ENCODE measurements around the gene MAN2A1. TPM values are rescaled to one million over a fixed set of nuclear protein-coding genes. Genes with fewer than 3 reads are reported as not detected.

Gene MAN2A1
- total RNA-seq, 4 donors from 2014 or later = 37.0 to 45.9 (median 39.8) TPM

DNA sequence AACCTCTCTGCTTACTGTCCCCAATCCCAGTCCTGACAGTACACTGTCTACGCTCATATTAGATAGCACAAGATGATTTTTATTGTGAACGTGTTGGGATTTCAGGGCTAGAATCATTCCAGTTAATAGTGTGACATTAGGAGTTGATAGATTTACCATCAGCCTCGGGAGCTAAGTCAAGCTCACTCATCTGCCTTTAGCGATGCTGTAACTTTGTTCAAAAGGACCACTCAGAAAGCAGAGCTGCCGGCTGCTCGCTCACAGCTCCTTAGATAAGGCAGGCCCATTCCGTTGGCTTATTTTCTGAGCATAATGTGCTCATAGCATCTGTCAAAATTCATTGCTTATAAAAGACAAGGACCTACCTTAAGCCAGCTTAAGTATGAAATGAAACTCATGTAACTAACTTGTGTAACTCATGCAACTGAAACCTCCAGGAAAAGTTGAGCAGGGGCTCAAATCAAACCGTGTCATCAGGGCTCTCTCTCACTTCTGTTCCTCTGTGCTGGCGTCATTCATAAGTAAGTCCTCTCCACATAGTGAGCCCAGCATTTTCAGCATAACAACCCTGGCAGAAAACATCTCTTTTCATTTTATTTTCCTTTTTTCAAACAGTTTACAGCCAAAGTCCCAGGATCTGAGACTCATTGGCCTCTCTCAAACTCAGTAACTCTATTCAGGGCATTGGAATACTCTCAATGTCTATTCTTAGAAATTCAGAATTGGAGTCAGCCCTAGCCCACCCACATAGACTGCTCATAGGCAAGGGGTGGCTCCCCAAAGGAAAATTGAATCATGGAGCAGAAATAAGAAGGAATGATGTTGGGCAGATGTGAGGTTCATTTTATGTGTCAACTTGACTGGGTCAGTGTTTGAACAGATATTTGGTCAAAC lies 208.8 kb downstream of the MAN2A1 start:
- Histone ChIP-seq H3K27me3 (no peaks in the 10 kb centered on the region), H3K27ac (no peak overlapping the region)

DNA sequence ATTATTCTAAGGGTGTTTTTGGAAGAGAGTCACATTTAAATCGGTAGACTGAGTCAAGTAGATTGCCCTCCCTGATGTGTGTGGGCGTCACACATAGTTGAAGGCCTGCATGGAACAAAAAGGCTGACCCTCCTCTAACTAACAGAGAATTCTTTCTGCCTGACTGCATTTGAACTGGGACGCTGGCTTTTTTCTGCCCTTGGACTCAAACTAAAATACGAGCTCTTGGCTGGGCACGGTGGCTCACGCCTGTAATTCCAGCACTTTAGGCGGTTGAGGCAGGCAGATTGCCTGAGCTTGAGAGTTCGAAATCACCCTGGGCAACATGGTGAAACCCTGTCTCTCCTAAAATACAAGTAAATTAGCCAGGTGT lies 209.4 kb downstream of the MAN2A1 start:
- Histone ChIP-seq H3K36me3 (no peaks in the 10 kb centered on the region), H3K27me3 (no peaks in the 10 kb centered on the region), H3K9me3 (no peaks in the 10 kb centered on the region), H3K4me3 (no peak overlapping the region), H3K4me1 (no peaks in the 10 kb centered on the region), H3K27ac (no peak overlapping the region)
- no peak for DNase-seq (ENCODE audit: low spot score in 2 of 2)
- WGBS = 77% methylated on average over 8 of the region's 8 CpGs
- no peak for TF ChIP-seq POLR2AphosphoS5 (IDR thresholded peaks at IDR 0.05)
- no peak for TF ChIP-seq POLR2A (IDR thresholded peaks at IDR 0.05)
- TF ChIP-seq, protein P1, sequence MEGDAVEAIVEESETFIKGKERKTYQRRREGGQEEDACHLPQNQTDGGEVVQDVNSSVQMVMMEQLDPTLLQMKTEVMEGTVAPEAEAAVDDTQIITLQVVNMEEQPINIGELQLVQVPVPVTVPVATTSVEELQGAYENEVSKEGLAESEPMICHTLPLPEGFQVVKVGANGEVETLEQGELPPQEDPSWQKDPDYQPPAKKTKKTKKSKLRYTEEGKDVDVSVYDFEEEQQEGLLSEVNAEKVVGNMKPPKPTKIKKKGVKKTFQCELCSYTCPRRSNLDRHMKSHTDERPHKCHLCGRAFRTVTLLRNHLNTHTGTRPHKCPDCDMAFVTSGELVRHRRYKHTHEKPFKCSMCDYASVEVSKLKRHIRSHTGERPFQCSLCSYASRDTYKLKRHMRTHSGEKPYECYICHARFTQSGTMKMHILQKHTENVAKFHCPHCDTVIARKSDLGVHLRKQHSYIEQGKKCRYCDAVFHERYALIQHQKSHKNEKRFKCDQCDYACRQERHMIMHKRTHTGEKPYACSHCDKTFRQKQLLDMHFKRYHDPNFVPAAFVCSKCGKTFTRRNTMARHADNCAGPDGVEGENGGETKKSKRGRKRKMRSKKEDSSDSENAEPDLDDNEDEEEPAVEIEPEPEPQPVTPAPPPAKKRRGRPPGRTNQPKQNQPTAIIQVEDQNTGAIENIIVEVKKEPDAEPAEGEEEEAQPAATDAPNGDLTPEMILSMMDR (IDR thresholded peaks at IDR 0.05) = no peak
- TF ChIP-seq EP300 (IDR thresholded peaks at IDR 0.05) = no peak

More for the DNA sequence above, 208.8 kb downstream of the MAN2A1 start:
- WGBS = 60% methylated on average over 9 of the region's 9 CpGs
- no peak for TF ChIP-seq EP300 (IDR thresholded peaks at IDR 0.05)
- TF ChIP-seq, protein P1 (IDR thresholded peaks at IDR 0.05) = no peak
- H3K9me3 ChIP-seq = no peaks in the 10 kb centered on the region
- H3K4me3 ChIP-seq = no peak overlapping the region
- no peaks in the 10 kb centered on the region for H3K36me3 ChIP-seq
- no peaks in the 10 kb centered on the region for H3K4me1 ChIP-seq
- no peak for DNase-seq (ENCODE audit: low spot score in 2 of 2)

DNA sequence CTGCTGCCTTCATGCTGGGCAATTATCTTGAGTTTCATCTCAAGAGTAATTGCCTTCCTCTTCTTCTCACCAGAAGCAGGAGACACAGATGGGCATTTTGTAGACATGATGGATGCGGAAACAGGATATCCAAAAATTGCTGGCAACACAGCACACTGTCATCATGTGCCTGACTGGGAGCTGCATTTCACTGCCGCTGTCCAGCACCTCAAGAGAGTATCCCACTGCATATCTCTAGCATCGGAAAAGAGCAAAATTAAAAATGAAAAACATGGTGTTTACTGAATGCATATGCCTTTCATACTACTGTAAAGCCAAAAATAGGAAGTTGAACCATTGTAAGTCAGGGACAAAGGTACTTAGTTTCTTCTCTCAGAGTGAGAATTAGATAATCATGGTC lies 210.7 kb downstream of the MAN2A1 start:
- TF ChIP-seq POLR2AphosphoS5 (IDR thresholded peaks at IDR 0.05) (no peak), EP300 (IDR thresholded peaks at IDR 0.05) (no peak), POLR2A (IDR thresholded peaks at IDR 0.05) (no peak)
- TF ChIP-seq, protein P1 (IDR thresholded peaks at IDR 0.05) = no peak
- no peak for DNase-seq (ENCODE audit: low spot score in 2 of 2)
- Histone ChIP-seq H3K4me1 (no peaks in the 10 kb centered on the region), H3K9me3 (no peaks in the 10 kb centered on the region), H3K36me3 (no peaks in the 10 kb centered on the region), H3K4me3 (no peak overlapping the region), H3K27ac (no peak overlapping the region), H3K27me3 (no peaks in the 10 kb centered on the region)
- WGBS = 85% methylated on average over 3 of the region's 3 CpGs

DNA sequence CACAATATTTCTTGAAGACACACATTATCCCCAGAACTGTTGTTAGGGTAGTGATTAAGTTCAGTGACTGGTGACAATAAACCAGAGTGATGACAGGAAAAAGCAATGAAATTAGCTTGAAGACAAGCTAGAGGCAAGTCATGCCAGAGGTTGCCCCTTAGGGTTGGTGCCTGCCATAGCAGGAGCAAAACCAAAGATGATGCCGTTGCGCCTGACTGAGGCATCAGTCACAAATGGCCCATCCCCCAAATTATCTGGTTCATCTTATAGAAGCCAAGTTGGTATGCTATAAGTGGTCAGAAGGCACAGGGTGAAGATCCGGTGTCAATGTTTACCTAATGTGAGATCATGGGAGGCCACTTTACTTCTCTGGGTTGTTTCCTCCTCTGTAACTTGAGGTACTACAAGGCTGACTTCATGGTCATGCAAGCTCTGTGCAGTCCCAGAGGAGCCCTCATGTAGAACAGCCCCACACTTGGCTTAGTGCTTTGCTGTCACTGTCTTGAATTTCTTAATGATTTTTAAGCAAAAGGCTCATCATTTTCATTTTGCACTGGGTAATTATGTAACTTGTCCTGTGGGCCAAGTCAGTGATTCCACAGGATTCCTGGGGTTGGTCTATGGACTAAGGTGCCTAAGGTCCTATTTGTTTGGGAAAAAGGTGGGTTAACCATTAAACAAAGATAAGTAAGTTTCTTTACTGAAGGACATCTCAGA lies 211.3 kb downstream of the MAN2A1 start:
- Histone ChIP-seq H3K4me1 (no peaks in the 10 kb centered on the region), H3K27ac (no peak overlapping the region), H3K9me3 (no peaks in the 10 kb centered on the region), H3K4me3 (no peak overlapping the region), H3K36me3 (no peaks in the 10 kb centered on the region), H3K27me3 (no peaks in the 10 kb centered on the region)
- TF ChIP-seq POLR2AphosphoS5 (IDR thresholded peaks at IDR 0.05) (no peak), POLR2A (IDR thresholded peaks at IDR 0.05) (no peak), EP300 (IDR thresholded peaks at IDR 0.05) (no peak)
- TF ChIP-seq, protein P1 (IDR thresholded peaks at IDR 0.05) = no peak
- WGBS = 88% methylated on average over 3 of the region's 3 CpGs
- no peak for DNase-seq (ENCODE audit: low spot score in 2 of 2)

DNA sequence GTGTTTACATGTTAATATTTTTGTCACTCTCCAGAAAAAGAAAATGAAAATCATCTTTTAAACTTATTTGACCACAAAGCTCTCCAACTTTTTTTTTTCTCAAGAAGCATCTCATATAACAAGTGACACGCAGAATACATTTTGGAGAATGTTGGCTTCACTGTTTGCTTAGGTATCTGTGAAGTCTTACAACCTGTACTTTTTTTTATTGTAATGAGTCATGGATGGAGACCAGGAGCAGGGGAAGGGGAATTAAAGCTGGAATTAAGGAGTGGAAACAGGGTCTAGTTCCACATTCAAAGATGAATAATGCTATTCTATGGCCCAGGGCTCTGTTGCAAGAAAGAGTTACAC lies 211.9 kb downstream of the MAN2A1 start:
- no peaks in the 10 kb centered on the region for H3K9me3 ChIP-seq
- TF ChIP-seq POLR2A (IDR thresholded peaks at IDR 0.05) (no peak), EP300 (IDR thresholded peaks at IDR 0.05) (no peak), POLR2AphosphoS5 (IDR thresholded peaks at IDR 0.05) (no peak)
- DNase-seq (ENCODE audit: low spot score in 2 of 2) = no peak
- no peak overlapping the region for H3K4me3 ChIP-seq
- H3K4me1 ChIP-seq = no peaks in the 10 kb centered on the region
- 86% methylated on average over 1 of the region's 1 CpG for WGBS
- no peaks in the 10 kb centered on the region for H3K27me3 ChIP-seq
- no peak overlapping the region for H3K27ac ChIP-seq
- no peaks in the 10 kb centered on the region for H3K36me3 ChIP-seq
